HUDEP-2 (cell line): ENCODE results near the gene MON2.

Source experiments
- DNase-seq, 76 experiments: peaks; one replicate each; lab custom pipeline; 2025; ENCODE audit not compliant: unreplicated experiment in 76 of 76; lab: John Stamatoyannopoulos, UW

Gene MON2

DNA sequence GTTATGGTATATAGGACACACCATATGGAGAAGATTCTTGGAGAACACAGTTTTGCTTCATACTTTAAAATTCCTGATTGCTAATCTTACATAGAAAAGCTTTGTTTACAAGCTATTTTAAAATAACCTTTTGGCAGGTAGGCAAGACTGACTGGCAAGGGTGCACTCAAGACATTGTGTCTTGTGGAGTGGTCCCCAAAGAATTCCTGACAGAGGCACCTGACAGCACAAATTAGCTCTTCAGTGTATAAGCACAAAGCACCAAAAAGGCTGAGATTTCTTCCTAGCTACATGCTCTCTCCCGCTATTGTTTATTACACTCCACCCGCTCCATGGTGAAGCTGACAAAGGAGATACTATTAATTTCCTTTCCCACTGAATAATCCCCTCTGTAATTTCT lies 139.4 kb downstream of the MON2 start:
- DNase-seq: no peak

- DNase-seq: no peak
Measured at GRCh38 chr12:62606654-62607053, 140.0 kb downstream of the MON2 start.

- DNase-seq: no peak
Measured at GRCh38 chr12:62613081-62613480, 146.5 kb downstream of the MON2 start.

- DNase-seq: no peak
Measured at GRCh38 chr12:62618319-62618718, 151.7 kb downstream of the MON2 start.

GRCh38 chr12:62618930-62619329 lies 152.3 kb downstream of the MON2 start:
- no peak for DNase-seq

GRCh38 chr12:62621101-62621638 lies 154.5 kb downstream of the MON2 start:
- DNase-seq: no peak

DNA sequence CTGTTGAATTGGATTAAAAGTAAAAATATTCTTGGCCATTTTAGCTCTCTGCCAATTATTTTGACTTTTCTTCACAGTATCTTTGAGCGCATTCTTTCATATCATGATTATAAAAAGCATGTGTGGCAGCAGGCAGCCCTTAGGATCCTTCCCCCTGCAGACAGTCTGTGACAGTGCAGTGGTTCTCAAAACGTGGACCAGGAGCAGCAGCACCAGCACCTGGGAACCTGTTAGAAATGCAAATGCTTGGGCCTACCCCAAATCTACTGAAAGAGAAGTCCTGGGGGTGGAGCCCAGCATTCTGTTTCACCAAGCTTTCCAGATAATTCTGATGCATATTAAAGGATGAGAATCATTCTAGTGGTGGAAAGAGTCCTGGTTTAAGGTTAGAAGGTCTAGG lies 155.6 kb downstream of the MON2 start:
- no peak for DNase-seq

- no peak for DNase-seq
Measured at GRCh38 chr12:62625228-62625627, 158.6 kb downstream of the MON2 start.

- DNase-seq: no peak
Measured at GRCh38 chr12:62627181-62627580, 160.6 kb downstream of the MON2 start.

- no peak for DNase-seq
Measured at GRCh38 chr12:62629413-62629812, 162.8 kb downstream of the MON2 start.

DNA sequence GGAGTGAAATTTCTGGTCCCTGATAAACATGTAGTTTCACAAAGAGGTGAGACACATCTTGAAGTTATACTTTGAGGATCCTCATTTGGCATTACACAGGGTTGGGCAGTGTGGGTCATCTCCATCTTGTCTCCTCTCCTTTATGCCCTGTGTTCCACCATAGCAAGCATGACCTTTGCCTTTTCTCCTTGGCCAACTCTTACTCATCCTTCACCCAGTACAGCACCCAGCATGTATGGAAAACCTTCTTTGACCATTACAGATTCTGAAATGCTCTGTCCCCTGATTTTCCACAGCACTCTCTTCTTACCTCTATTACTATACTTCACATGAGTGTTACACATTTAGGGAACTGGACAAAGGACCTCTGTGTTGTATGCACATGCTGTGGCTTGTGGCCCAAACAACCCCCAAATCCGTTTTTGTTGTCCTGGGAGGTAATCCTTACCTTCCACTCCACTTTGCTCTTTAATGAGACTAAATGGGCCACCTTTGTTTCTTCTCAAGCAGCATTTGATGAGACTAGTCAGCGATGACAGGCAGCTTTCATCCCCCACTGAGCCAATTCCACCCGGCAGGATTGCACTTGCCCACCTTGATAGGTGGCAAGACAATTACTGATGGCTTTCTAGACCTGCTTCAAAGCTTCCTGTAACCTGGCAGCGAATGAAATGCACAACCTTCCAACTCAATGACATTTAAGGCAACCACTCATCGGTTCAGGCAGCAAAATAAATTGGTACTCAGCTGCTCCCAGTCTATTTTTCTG lies 163.5 kb downstream of the MON2 start:
- no peak for DNase-seq

GRCh38 chr12:62631471-62632410 lies 165.1 kb downstream of the MON2 start:
- DNase-seq: peak in 7 of 76 experiments; percentile 1 to 10 (median 8)

DNA sequence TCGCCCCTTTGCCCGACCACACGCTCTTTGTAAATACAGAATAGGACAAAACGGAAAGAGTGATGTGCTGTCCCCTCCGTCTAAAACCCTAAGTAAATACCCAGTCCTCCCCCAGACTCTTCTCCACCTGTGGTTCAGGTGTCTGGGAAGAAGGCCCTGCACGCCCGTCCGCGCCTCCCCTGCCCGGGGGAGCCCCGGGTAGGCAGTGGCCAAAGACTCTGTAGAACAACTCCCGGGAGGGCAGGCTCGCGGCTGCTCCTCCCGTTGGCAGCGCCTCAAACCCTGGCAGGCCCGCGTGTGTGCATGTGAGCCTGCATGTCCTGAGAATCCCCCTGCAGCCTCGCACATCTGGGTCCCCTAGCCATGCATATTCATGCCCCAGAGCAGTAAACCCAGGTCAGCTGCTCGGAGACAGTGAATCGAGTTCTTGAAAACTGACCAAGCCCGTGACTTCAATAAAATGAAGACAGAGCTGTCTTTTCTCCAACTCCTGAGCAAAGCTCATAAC lies 165.8 kb downstream of the MON2 start:
- DNase-seq: peak in 15 of 76 experiments; percentile 5 to 32 (median 11)

- DNase-seq: no peak
Measured at GRCh38 chr12:62635649-62636048, 169.0 kb downstream of the MON2 start.

DNA sequence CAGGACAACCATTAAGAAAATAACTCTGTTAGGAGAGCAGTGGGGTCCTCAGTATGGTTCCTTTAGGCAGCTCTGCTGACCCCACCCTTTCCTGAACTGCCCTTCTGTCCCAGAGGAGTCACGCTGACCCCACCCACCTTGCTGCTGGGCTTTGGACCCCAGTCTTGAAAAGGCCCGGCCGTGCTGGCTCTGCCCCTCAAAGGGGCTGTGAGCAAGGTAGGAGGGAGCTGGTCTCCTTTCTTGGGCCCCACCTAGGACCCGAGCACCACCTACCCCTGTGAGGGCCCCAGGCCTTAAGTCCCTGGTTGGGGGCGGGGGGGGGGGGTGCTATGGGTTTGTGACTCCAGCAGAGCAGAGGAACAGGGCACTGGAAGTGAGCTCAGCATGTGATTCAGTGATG lies 171.1 kb downstream of the MON2 start:
- no peak for DNase-seq

DNA sequence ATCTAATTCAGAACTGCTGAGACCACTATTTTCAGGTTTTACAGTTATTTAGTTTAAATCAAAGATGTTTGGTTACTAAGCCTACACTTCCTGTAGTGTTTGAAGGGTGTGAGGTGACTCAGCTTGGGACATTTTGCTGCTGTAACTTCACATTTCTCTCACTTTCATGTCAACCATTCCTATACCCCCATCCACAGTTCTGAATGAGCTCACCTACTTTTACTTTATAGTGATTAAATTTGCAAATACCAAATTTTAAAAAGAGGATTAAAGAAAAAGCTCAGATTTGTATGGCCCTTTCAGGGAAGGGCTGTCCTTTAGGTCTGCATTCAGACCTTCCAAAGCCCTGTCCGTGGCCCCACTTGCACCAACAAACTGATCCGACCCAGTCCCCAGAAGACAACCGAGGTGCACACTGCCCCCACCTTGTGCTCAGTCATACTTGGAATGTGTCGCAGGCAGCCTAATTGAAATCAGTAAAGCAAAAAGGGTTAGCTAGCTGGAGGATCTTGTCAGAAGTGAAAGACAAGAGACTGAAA lies 174.4 kb downstream of the MON2 start:
- no peak for DNase-seq

GRCh38 chr12:62642486-62642885 lies 175.9 kb downstream of the MON2 start:
- DNase-seq: no peak

DNA sequence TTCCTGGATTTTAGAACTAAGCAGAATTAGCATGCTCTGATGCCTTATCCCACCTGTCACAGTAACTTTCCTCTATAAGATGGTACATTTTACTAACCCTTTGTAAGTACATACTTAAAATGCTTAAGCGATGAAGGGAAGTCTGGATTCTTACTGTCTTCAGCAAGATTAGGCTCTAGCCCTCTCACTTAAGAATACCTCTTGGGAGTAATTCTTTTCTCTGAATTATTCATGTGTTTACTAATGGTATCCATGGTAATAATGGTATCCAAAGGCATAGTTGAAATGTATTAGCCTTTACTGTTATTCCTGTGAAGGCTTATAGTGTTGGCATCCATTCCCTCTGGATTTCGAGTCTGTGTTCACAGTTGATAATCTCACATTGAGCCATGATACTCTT lies 176.9 kb downstream of the MON2 start:
- no peak for DNase-seq

DNA sequence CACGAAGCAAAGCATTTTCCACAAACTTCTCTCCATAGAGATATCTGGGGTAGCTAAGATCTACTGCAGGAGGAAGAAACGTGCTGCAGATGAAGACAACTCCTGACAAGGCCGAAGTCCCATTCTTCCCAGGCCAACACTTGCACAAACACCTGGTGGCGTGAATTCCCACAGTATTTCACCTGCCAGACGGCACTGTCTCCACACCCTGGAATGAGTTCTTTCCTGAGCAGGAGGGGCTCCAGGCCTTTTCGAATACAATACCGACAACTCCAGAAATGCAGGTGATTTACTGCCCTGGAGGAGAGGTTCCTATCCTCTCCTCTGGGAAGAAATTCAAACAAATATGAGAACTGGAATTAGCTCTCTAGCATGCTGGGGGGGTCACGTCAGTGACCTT lies 179.9 kb downstream of the MON2 start:
- DNase-seq: no peak

DNA sequence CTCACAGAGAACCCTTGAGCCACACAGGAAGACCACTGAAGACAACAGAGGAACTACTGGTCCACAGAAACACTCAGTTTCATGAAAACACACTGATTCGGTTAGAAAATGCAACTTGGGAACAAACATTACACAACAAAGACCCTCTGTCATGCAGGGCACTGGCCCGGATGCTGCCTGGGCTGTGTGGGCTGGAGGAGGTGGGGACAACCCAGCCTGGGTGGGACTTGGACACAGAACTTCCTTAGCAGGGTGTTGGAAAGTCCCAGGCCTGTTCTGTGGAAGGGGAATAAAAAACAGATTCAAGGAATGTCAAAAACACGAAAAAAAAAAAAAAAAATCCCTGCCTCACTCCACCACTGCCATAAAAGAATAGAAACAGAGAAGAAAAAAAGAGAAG lies 181.0 kb downstream of the MON2 start:
- DNase-seq: no peak
